GM23338 (cell line): ENCODE measurements around the gene HNF1B. TPM values are rescaled to one million over a fixed set of nuclear protein-coding genes. Genes with fewer than 3 reads are reported as not detected.

Experiments used
- ATAC-seq: fragments of 200-7000 bp; cut with Tn5 transposase; 3 replicates; pipeline ENCODE4 v1.9.1; 2020
- DNase-seq: peaks from one replicate; pipeline ENCODE4 v3.0.0-alpha.2; 2015; ENCODE audit warnings: low spot score
- H2AFZ ChIP-seq: fragments of 200-600 bp; sonication (generic); 2 replicates; pipeline ENCODE4 v1.8.0; 2016; ENCODE audit warnings: antibody characterized with exemption, mild to moderate bottlenecking, moderate library complexity
- H3F3A ChIP-seq: fragments of 200-600 bp; sonication (generic); replicated peaks from 2 replicates; pipeline ENCODE4 v1.8.0; 2017; ENCODE audit warnings: antibody characterized with exemption, mixed run types, low read depth
- H3K27ac ChIP-seq: fragments of 200-600 bp; sonication (generic); 2 replicates; pipeline ENCODE4 v1.6.1; 2016; ENCODE audit warnings: low read depth
- H3K27me3 ChIP-seq: fragments of 200-600 bp; sonication (generic); 2 replicates; pipeline ENCODE4 v1.8.0; 2016; ENCODE audit warnings: mild to moderate bottlenecking, mixed run types, moderate library complexity; ENCODE audit not compliant: insufficient read depth
- H3K36me3 ChIP-seq: fragments of 200-600 bp; sonication (generic); 2 replicates; pipeline ENCODE4 v1.8.0; 2016; ENCODE audit warnings: mild to moderate bottlenecking; ENCODE audit not compliant: insufficient read depth
- H3K4me1 ChIP-seq: fragments of 200-600 bp; sonication (generic); 2 replicates; pipeline ENCODE4 v1.8.0; 2016; ENCODE audit warnings: mild to moderate bottlenecking, moderate library complexity; ENCODE audit not compliant: insufficient read depth
- H3K4me2 ChIP-seq: fragments of 200-600 bp; sonication (generic); 2 replicates; pipeline ENCODE4 v1.7.1; 2017; ENCODE audit warnings: mixed run types
- H3K4me3 ChIP-seq: fragments of 200-600 bp; sonication (generic); 2 replicates; pipeline ENCODE4 v1.6.1; 2016; ENCODE audit warnings: mixed run types
- H3K79me2 ChIP-seq: fragments of 200-600 bp; sonication (generic); replicated peaks from 2 replicates; pipeline ENCODE4 v1.8.0; 2017; ENCODE audit warnings: mild to moderate bottlenecking; ENCODE audit not compliant: insufficient read depth
- H3K9me2 ChIP-seq: fragments of 200-600 bp; sonication (generic); 2 replicates; pipeline ENCODE4 v1.8.0; 2017; ENCODE audit not compliant: insufficient read depth
- H4K20me1 ChIP-seq: fragments of 200-600 bp; sonication (generic); replicated peaks from 2 replicates; pipeline ENCODE4 v1.8.0; 2017; ENCODE audit warnings: mild to moderate bottlenecking; ENCODE audit not compliant: insufficient read depth
- H3K27ac Mint-ChIP-seq: 2 replicates; pipeline ENCODE4 v1.8.0; 2020; ENCODE audit warnings: inconsistent platforms, mild to moderate bottlenecking, moderate library complexity, mixed read lengths
- H3K27me3 Mint-ChIP-seq: 3 replicates; pipeline ENCODE4 v1.8.0; 2022; ENCODE audit warnings: low read depth, mild to moderate bottlenecking, moderate library complexity, mixed read lengths, inconsistent platforms; ENCODE audit not compliant: insufficient read depth, poor library complexity
- H3K36me3 Mint-ChIP-seq: 3 replicates; pipeline ENCODE4 v1.8.0; 2021; ENCODE audit warnings: low read depth, mild to moderate bottlenecking, inconsistent platforms, moderate library complexity, mixed read lengths
- H3K4me1 Mint-ChIP-seq: 3 replicates; pipeline ENCODE4 v1.8.0; 2020; ENCODE audit warnings: mild to moderate bottlenecking, inconsistent platforms, mixed read lengths
- H3K4me3 Mint-ChIP-seq: 3 replicates; pipeline ENCODE4 v1.8.0; 2021; ENCODE audit warnings: moderate library complexity, mild to moderate bottlenecking, inconsistent platforms, mixed read lengths
- H3K9me3 Mint-ChIP-seq: 3 replicates; pipeline ENCODE4 v1.8.0; 2020; ENCODE audit warnings: moderate library complexity, mild to moderate bottlenecking, inconsistent platforms, mixed read lengths
- CREB1 ChIP-seq: fragments of 250-450 bp; sonication (Bioruptor Pico); IDR thresholded peaks from 2 replicates; pipeline ENCODE4 v1.5.0; 2020; ENCODE audit warnings: low read depth, mild to moderate bottlenecking, moderate library complexity
- EZH2 ChIP-seq: fragments of 200-600 bp; sonication (generic); IDR thresholded peaks from one replicate; pipeline ENCODE4 v1.8.0; 2017; ENCODE audit warnings: antibody characterized with exemption, mild to moderate bottlenecking, low read depth; ENCODE audit not compliant: unreplicated experiment
- EZH2phosphoT487 ChIP-seq: fragments of 200-600 bp; sonication (generic); IDR thresholded peaks from one replicate; pipeline ENCODE4 v1.8.1; 2018; ENCODE audit warnings: antibody characterized with exemption; ENCODE audit not compliant: unreplicated experiment
- POLR2AphosphoS5 ChIP-seq: IDR thresholded peaks from 2 replicates; pipeline ENCODE4 v1.6.1; 2016; ENCODE audit warnings: antibody characterized with exemption, low read depth
- STAT1 ChIP-seq: IDR thresholded peaks from one replicate; pipeline ENCODE4 v1.6.1; 2016; ENCODE audit warnings: antibody characterized with exemption; ENCODE audit not compliant: unreplicated experiment
- ZNF331 ChIP-seq: fragments of 250-450 bp; sonication (Bioruptor Pico); IDR thresholded peaks from 2 replicates; pipeline ENCODE4 v1.5.0; 2020; ENCODE audit warnings: low read depth, mild to moderate bottlenecking, moderate library complexity
- polyA plus RNA-seq: library from polyadenylated mRNA; unstranded; fragments of >200 nt; fragmentation: Nextera tagmentation; extraction: Ambion mirVana; gene quantifications from 2 replicates; pipeline ENCODE4 v1.2.1, GENCODE V29; 2016
- total RNA-seq: library from RNA; depleted of rRNA; stranded (reverse); fragments of >200 nt; shearing (Covaris generic); gene quantifications from 2 replicates; pipeline ENCODE4 v1.2.3, GENCODE V29; 2014
- TF ChIP-seq, protein P1 (sequence below): fragments of 250-450 bp; sonication (Bioruptor Pico); IDR thresholded peaks from 2 replicates; pipeline ENCODE4 v1.5.0; 2020; ENCODE audit warnings: mild to moderate bottlenecking, moderate library complexity
- TF ChIP-seq, protein P2 (sequence below): IDR thresholded peaks from 2 replicates; pipeline ENCODE4 v1.6.1; 2016; ENCODE audit warnings: antibody characterized with exemption

Gene HNF1B
- total and polyA plus RNA-seq, 2 experiments from 2014 or later: 0.07 to 0.19 TPM

GRCh38 chr17:37642681-37643080, 102.2 kb downstream of the HNF1B start (continued):
- TF ChIP-seq, protein P1, sequence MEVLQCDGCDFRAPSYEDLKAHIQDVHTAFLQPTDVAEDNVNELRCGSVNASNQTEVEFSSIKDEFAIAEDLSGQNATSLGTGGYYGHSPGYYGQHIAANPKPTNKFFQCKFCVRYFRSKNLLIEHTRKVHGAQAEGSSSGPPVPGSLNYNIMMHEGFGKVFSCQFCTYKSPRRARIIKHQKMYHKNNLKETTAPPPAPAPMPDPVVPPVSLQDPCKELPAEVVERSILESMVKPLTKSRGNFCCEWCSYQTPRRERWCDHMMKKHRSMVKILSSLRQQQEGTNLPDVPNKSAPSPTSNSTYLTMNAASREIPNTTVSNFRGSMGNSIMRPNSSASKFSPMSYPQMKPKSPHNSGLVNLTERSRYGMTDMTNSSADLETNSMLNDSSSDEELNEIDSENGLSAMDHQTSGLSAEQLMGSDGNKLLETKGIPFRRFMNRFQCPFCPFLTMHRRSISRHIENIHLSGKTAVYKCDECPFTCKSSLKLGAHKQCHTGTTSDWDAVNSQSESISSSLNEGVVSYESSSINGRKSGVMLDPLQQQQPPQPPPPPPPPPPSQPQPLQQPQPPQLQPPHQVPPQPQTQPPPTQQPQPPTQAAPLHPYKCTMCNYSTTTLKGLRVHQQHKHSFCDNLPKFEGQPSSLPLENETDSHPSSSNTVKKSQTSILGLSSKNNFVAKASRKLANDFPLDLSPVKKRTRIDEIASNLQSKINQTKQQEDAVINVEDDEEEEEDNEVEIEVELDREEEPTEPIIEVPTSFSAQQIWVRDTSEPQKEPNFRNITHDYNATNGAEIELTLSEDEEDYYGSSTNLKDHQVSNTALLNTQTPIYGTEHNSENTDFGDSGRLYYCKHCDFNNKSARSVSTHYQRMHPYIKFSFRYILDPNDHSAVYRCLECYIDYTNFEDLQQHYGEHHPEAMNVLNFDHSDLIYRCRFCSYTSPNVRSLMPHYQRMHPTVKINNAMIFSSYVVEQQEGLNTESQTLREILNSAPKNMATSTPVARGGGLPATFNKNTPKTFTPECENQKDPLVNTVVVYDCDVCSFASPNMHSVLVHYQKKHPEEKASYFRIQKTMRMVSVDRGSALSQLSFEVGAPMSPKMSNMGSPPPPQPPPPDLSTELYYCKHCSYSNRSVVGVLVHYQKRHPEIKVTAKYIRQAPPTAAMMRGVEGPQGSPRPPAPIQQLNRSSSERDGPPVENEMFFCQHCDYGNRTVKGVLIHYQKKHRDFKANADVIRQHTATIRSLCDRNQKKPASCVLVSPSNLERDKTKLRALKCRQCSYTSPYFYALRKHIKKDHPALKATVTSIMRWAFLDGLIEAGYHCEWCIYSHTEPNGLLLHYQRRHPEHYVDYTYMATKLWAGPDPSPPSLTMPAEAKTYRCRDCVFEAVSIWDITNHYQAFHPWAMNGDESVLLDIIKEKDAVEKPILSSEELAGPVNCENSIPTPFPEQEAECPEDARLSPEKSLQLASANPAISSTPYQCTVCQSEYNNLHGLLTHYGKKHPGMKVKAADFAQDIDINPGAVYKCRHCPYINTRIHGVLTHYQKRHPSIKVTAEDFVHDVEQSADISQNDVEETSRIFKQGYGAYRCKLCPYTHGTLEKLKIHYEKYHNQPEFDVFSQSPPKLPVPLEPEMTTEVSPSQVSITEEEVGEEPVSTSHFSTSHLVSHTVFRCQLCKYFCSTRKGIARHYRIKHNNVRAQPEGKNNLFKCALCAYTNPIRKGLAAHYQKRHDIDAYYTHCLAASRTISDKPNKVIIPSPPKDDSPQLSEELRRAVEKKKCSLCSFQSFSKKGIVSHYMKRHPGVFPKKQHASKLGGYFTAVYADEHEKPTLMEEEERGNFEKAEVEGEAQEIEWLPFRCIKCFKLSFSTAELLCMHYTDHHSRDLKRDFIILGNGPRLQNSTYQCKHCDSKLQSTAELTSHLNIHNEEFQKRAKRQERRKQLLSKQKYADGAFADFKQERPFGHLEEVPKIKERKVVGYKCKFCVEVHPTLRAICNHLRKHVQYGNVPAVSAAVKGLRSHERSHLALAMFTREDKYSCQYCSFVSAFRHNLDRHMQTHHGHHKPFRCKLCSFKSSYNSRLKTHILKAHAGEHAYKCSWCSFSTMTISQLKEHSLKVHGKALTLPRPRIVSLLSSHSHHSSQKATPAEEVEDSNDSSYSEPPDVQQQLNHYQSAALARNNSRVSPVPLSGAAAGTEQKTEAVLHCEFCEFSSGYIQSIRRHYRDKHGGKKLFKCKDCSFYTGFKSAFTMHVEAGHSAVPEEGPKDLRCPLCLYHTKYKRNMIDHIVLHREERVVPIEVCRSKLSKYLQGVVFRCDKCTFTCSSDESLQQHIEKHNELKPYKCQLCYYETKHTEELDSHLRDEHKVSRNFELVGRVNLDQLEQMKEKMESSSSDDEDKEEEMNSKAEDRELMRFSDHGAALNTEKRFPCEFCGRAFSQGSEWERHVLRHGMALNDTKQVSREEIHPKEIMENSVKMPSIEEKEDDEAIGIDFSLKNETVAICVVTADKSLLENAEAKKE: no peak

DNA sequence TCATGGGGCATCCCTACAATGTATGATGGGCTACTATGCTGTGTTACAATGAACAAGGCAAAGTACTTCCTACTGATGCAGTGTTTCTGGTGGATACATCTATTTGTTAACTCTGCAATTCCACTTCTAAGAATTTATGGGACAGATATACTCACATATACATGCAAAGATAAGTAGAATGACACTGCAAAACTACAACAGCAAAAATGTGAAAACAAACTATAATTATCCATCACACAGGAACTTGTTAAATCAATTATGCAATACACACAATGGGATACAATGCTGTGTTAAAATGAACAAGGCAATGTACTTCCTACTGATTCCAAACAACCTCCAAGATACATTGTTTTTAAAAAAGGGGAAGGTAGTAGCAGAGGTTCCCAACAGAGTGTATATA, 104.8 kb downstream of the HNF1B start:
- no peak overlapping the region for H2AFZ ChIP-seq
- H3K4me2 ChIP-seq: no peak overlapping the region
- H3K36me3 ChIP-seq: peaks cover 21% of the 10 kb centered on the region; the same call in 1 of the 2 replicates

More for the DNA sequence above, 104.8 kb downstream of the HNF1B start:
- no peak overlapping the region; the same call in 1 of the 2 replicates for H3K27ac Mint-ChIP-seq
- 0 out of 2 replicates have a peak, but pooled peaks cover 5% of the 10 kb centered on the region for H4K20me1 ChIP-seq
- peaks cover 1% of the 10 kb centered on the region for H3K27me3 Mint-ChIP-seq
- H3K27me3 ChIP-seq: no peaks in the 10 kb centered on the region
- ATAC-seq (no peak), DNase-seq (no peak)
- no peak overlapping the region for H3K4me3 Mint-ChIP-seq
- no peaks in the 10 kb centered on the region for H3K9me2 ChIP-seq
- H3K4me1 Mint-ChIP-seq: peaks cover 6% of the 10 kb centered on the region
- TF ChIP-seq, protein P1: no peak
- TF ChIP-seq ZNF331 (CRISPR knock-in tag) (no peak), CREB1 (CRISPR knock-in tag) (no peak), POLR2AphosphoS5 (no peak), EZH2 (no peak), STAT1 (no peak), EZH2phosphoT487 (no peak)
- TF ChIP-seq, protein P2, sequence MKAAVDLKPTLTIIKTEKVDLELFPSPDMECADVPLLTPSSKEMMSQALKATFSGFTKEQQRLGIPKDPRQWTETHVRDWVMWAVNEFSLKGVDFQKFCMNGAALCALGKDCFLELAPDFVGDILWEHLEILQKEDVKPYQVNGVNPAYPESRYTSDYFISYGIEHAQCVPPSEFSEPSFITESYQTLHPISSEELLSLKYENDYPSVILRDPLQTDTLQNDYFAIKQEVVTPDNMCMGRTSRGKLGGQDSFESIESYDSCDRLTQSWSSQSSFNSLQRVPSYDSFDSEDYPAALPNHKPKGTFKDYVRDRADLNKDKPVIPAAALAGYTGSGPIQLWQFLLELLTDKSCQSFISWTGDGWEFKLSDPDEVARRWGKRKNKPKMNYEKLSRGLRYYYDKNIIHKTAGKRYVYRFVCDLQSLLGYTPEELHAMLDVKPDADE: no peak
- H3K27ac ChIP-seq: no peak overlapping the region
- H3K36me3 Mint-ChIP-seq: peaks cover 64% of the 10 kb centered on the region
- no peak overlapping the region for H3K4me3 ChIP-seq
- H3K79me2 ChIP-seq: peaks cover 79% of the 10 kb centered on the region
- peaks cover 9% of the 10 kb centered on the region for H3K4me1 ChIP-seq
- H3F3A ChIP-seq: no peaks in the 10 kb centered on the region
- H3K9me3 Mint-ChIP-seq: no peaks in the 10 kb centered on the region
